BJ (cell line): ENCODE data around the gene GFER. TPM values are rescaled to one million over a fixed set of nuclear protein-coding genes. Genes with fewer than 3 reads are reported as not detected.

Source experiments
- CTCF ChIA-PET: fragments of 350-600 bp; formaldehyde crosslinking; extraction: SDS; loops from one replicate; lab custom pipeline; 2021; ENCODE audit warnings: antibody characterized with exemption, inconsistent platforms; lab: Yijun Ruan, JAX
- POLR2A ChIA-PET: fragments of 300-600 bp; sonication (Branson Sonifier 250); formaldehyde crosslinking; extraction: SDS; loops from one replicate; lab custom pipeline; 2021; ENCODE audit warnings: antibody characterized with exemption; lab: Charles Lee
- DNase-seq: peaks from one replicate; pipeline ENCODE4 v3.0.0-alpha.2; 2011; ENCODE audit warnings: low read depth
- H3K27me3 ChIP-seq: 2 replicates; pipeline ENCODE4 v1.6.0; 2011; ENCODE audit warnings: low read length; ENCODE audit not compliant: control insufficient read depth, insufficient read depth
- H3K36me3 ChIP-seq: 2 replicates; pipeline ENCODE4 v1.5.1; 2011; ENCODE audit warnings: low read length; ENCODE audit not compliant: control insufficient read depth, insufficient read depth
- H3K4me3 ChIP-seq: 2 replicates; pipeline ENCODE4 v1.5.1; 2011; ENCODE audit warnings: low read depth, mild to moderate bottlenecking, control low read depth, low read length
- CTCF ChIP-seq: IDR thresholded peaks from 2 replicates; pipeline ENCODE4 v1.5.1; 2011; ENCODE audit warnings: low read depth, mild to moderate bottlenecking, control low read depth, inconsistent platforms, low read length, moderate library complexity; ENCODE audit not compliant: insufficient read depth
- polyA plus RNA-seq: library from polyadenylated mRNA; depleted of rRNA; stranded (reverse); fragments of >200 nt; gene quantifications from 2 replicates; pipeline ENCODE4 v1.2.3, GENCODE V29; 2011

The GFER gene
- polyA plus RNA-seq, 1 experiment: 19.8 TPM

GRCh38 chr16:2026461-2027023 lies 42.5 kb downstream of the GFER start, which contains the start of gene NHERF2:
Gene NHERF2, plus strand, starts transcription at chr16:2026902. Its CDS starts 104 bp downstream, at chr16:2027006.
- CTCF ChIA-PET: interaction anchor here (1.9 to 2.2 kb wide), 2 partner anchors 9 to 21 kb away, joined by 9 to 10 read pairs; partner anchors contain the start of genes NTHL1 and TSC2
- no peak for TF ChIP-seq CTCF
- POLR2A ChIA-PET: no interaction called here
- no peaks in the 10 kb centered on the region for H3K27me3 ChIP-seq
- peaks cover 12% of the 10 kb centered on the region for H3K36me3 ChIP-seq
- H3K4me3 ChIP-seq: peak within 1 kb of the TSS; percentile 62
- no peak for DNase-seq

DNA sequence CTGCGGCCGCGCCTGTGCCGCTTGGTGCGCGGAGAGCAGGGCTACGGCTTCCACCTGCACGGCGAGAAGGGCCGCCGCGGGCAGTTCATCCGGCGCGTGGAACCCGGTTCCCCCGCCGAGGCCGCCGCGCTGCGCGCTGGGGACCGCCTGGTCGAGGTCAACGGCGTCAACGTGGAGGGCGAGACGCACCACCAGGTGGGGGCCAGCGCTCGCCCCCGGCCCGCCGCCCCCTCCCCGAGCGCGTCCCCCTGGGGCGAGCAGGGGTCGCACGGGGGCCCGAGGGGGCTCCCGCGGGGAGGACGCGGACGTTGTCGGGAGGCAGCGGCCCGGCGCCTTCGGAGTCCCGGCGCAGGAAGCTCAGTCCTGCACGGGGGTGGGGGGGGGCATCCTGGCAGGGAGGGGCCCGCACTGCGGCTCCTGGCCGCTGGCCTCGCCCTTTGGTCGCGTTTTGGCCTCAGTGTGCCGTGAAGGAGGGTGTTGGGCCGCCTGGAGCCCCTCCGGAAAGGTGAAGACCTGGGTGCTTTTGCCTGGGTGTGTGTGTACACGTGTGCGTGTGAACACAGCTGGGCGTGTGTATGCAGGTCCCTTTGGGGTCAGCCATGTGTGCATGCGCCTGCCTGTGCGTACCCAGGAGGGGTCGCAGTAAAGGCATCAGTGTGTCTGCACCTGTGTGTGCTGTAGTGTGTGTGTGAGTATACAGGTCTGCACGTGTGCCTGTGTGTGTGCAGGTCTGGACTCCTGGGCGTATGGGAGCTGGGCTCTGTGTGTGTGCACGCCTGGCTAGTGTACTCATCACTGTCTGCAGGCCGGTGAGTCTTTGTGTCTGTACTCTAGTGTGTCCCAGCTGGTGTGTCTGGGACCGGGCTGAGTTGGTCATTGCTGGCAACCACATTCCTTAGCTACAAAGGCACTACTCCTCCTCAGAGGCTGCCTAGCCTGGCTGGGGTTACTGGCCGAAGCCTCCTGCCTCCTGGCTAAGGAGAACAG lies 43.3 kb downstream of the GFER start:
- DNase-seq: no peak
- CTCF ChIA-PET: interaction anchor here (0.9 to 2.2 kb wide), 5 partner anchors 8 to 113 kb away, joined by 3 to 10 read pairs (median 4); partner anchors contain the start of genes NTHL1 and TSC2

DNA sequence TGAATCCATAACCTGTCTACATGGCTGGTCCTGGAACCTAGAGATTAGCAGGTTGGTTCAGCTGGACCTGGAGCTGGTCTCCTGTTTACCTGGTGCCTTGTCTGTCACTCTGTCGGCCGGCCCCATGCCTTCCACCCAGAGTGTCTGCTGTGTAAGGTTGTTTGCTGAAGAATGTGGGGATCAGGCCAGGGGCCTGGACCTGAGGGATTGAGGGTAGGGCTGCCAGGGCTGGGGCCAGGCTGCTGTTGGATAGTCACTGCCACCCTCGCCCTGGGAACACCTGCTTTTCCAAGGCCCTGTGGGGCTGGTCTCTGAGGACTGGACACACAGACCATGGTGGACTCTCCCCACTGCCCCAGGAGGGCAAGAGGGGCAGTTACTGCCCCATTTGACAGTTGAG lies 44.2 kb downstream of the GFER start:
- ChIA-PET POLR2A (no interaction called here), CTCF (interaction anchor here (0.9 to 2.2 kb wide), 5 partner anchors 8 to 112 kb away, joined by 3 to 10 read pairs (median 4); partner anchors contain the start of genes NTHL1 and TSC2)
- no peak for TF ChIP-seq CTCF
- H3K27me3 ChIP-seq: no peaks in the 10 kb centered on the region
- H3K36me3 ChIP-seq: peaks cover 12% of the 10 kb centered on the region
- no peak for DNase-seq
- H3K4me3 ChIP-seq: peak overlapping the region; percentile 62

More for the DNA sequence above, 43.3 kb downstream of the GFER start:
- POLR2A ChIA-PET: interaction anchor here (0.6 kb wide), 1 partner anchor 14 kb away, joined by 8 read pairs; no protein-coding TSS in a partner anchor
- TF ChIP-seq CTCF: 0 out of 2 replicates have a peak, but pooled peaks have one; percentile 17
- Histone ChIP-seq H3K4me3 (peak overlapping the region; percentile 62), H3K36me3 (peaks cover 12% of the 10 kb centered on the region), H3K27me3 (no peaks in the 10 kb centered on the region)

GRCh38 chr16:2028620-2029220 lies 44.7 kb downstream of the GFER start:
- no peak for TF ChIP-seq CTCF
- ChIA-PET CTCF (interaction anchor here (2.2 kb wide), 1 partner anchor 7 kb away, joined by 10 read pairs; no protein-coding TSS in a partner anchor), POLR2A (no interaction called here)
- DNase-seq: no peak
- Histone ChIP-seq H3K27me3 (no peaks in the 10 kb centered on the region), H3K4me3 (no peak overlapping the region), H3K36me3 (peaks cover 12% of the 10 kb centered on the region)
